ENCODE results near the gene OXCT1.

DNA sequence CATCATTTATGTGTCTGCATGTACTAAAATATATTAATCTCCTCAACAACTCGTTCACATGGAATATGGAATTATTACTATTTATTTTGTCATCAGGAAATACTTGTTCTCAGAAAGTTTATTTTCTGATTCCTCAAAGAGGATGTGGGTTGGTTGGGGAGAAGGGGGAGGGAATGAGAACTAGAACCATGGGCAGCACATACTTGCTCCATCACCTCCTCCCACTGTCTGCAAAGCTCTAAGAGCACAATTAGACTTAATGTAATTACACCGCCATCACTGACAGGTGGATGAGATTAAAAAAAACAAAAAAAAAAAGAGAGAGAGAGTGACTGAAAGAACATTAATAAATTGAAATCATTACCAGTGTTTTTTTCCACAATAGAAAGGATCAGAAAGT is 98.2 kb downstream of the OXCT1 start:
- TF ChIP-seq FOXP2 (optimal IDR thresholded peaks at IDR 0.05; ENCODE audit: borderline replicate concordance, extremely low read depth, extremely low read length, insufficient read depth), result no peak
- no peak for TF ChIP-seq POLR2AphosphoS5 (IDR thresholded peaks at IDR 0.05; ENCODE audit: low read depth, low read length)
- TF ChIP-seq SIN3A (IDR thresholded peaks at IDR 0.05; ENCODE audit: borderline replicate concordance, insufficient read depth, low read length), result no peak
- TF ChIP-seq, protein P1, sequence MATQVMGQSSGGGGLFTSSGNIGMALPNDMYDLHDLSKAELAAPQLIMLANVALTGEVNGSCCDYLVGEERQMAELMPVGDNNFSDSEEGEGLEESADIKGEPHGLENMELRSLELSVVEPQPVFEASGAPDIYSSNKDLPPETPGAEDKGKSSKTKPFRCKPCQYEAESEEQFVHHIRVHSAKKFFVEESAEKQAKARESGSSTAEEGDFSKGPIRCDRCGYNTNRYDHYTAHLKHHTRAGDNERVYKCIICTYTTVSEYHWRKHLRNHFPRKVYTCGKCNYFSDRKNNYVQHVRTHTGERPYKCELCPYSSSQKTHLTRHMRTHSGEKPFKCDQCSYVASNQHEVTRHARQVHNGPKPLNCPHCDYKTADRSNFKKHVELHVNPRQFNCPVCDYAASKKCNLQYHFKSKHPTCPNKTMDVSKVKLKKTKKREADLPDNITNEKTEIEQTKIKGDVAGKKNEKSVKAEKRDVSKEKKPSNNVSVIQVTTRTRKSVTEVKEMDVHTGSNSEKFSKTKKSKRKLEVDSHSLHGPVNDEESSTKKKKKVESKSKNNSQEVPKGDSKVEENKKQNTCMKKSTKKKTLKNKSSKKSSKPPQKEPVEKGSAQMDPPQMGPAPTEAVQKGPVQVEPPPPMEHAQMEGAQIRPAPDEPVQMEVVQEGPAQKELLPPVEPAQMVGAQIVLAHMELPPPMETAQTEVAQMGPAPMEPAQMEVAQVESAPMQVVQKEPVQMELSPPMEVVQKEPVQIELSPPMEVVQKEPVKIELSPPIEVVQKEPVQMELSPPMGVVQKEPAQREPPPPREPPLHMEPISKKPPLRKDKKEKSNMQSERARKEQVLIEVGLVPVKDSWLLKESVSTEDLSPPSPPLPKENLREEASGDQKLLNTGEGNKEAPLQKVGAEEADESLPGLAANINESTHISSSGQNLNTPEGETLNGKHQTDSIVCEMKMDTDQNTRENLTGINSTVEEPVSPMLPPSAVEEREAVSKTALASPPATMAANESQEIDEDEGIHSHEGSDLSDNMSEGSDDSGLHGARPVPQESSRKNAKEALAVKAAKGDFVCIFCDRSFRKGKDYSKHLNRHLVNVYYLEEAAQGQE (IDR thresholded peaks at IDR 0.05; ENCODE audit: insufficient read depth in 1 of 2, low read depth in 2 of 2, low read length in 2 of 2), result no peak
- no peak for TF ChIP-seq TAF1 (IDR thresholded peaks at IDR 0.05; ENCODE audit: borderline replicate concordance, insufficient read depth, low read length)

Measured in PFSK-1 (cell line).